Mesothelial cell of epicardium (in vitro differentiated cells): ENCODE data around the gene RPL34. TPM values are rescaled to one million over a fixed set of nuclear protein-coding genes. Genes with fewer than 3 reads are reported as not detected.
"Not testable (repeated sequence)": the region's sequence is repeated elsewhere in the genome, so short reads cannot be mapped to it uniquely, and the experiment has no call there.

Experiments
- DNase-seq, 2 experiments: peaks; one replicate each; pipeline ENCODE4 v3.0.0; 2021; ENCODE audit warnings: low spot score in 2 of 2; ENCODE audit not compliant: unreplicated experiment in 2 of 2
- H3K27ac Mint-ChIP-seq: 2 replicates; pipeline ENCODE4 v1.8.0; 2021; ENCODE audit warnings: mixed read lengths
- H3K27me3 Mint-ChIP-seq: 2 replicates; pipeline ENCODE4 v1.8.0; 2021; ENCODE audit warnings: low read depth, mixed read lengths
- H3K36me3 Mint-ChIP-seq: 2 replicates; pipeline ENCODE4 v1.8.0; 2021; ENCODE audit warnings: mixed read lengths
- H3K4me1 Mint-ChIP-seq: 2 replicates; pipeline ENCODE4 v1.8.0; 2021; ENCODE audit warnings: mixed read lengths
- H3K4me3 Mint-ChIP-seq: 2 replicates; pipeline ENCODE4 v1.8.0; 2021; ENCODE audit warnings: mild to moderate bottlenecking, moderate library complexity, mixed read lengths
- H3K9me3 Mint-ChIP-seq: 2 replicates; pipeline ENCODE4 v1.8.0; 2021; ENCODE audit warnings: mixed read lengths
- CTCF ChIP-seq: fragments of 200-600 bp; sonication (generic); IDR thresholded peaks from one replicate; pipeline ENCODE4 v1.5.0; 2021; ENCODE audit warnings: antibody characterized with exemption; ENCODE audit not compliant: unreplicated experiment
- total RNA-seq: library from RNA; stranded (reverse); gene quantifications from 3 replicates; pipeline ENCODE4 v1.2.1, GENCODE V29; 2021

The RPL34 gene
- total RNA-seq, 1 donor from 2014 or later = 1,479 TPM

DNA sequence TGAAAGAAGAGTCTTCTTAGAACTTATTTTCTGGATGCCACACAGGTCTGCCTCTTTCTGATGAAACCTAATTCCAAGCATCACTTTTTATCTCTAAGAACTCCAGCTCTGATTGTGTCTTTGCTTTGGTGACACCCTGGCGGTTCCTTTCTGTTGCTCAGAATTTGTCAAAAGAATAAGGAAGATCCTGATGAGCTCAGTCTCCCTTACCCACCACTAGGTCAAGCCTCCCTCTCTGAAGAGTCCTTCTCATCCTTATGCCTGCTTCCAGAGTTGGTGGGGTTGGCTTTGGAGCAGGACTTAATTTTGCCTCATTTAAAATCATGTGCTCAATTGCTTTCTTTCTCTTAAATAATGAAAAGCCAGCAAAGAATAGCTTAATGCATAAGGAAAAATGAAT lies 31.5 kb upstream of the RPL34 start:
- no peak overlapping the region for H3K27ac Mint-ChIP-seq
- DNase-seq = no peak
- H3K4me3 Mint-ChIP-seq = no peak overlapping the region
- peaks cover 3% of the 10 kb centered on the region for H3K9me3 Mint-ChIP-seq
- peaks cover 4% of the 10 kb centered on the region for H3K36me3 Mint-ChIP-seq
- peaks cover 23% of the 10 kb centered on the region for H3K4me1 Mint-ChIP-seq
- TF ChIP-seq CTCF = no peak
- no peaks in the 10 kb centered on the region for H3K27me3 Mint-ChIP-seq

- Mint-ChIP-seq H3K36me3 (peaks cover 5% of the 10 kb centered on the region), H3K27me3 (no peaks in the 10 kb centered on the region), H3K27ac (no peak overlapping the region), H3K4me1 (peaks cover 23% of the 10 kb centered on the region), H3K9me3 (peaks cover 7% of the 10 kb centered on the region), H3K4me3 (no peak overlapping the region)
- TF ChIP-seq CTCF = no peak
- no peak for DNase-seq
Measured at GRCh38 chr4:108589961-108590360, 30.4 kb upstream of the RPL34 start.

DNA sequence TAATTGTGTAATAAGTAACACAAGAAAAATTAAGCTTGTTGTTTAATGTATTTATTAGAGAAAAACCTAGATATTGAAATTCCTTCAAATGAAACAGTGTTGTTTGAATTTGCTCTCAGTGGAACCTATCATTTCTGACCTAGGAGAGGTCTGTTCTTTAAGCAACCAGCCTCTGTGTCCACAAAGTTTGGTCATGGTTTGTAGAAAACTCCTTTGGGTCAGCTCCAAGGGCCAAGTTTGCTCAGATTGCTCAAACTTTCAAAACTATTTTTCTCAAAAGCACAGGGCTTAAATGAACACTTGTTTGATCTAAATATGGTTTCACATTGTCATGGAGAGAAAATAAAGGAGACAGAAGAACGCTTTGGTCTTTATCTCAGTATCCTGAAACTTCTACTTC lies 29.6 kb upstream of the RPL34 start:
- peaks cover 23% of the 10 kb centered on the region for H3K4me1 Mint-ChIP-seq
- H3K9me3 Mint-ChIP-seq = peaks cover 9% of the 10 kb centered on the region
- H3K4me3 Mint-ChIP-seq = no peak overlapping the region
- DNase-seq = no peak
- TF ChIP-seq CTCF = no peak
- H3K27me3 Mint-ChIP-seq = no peaks in the 10 kb centered on the region
- no peak overlapping the region for H3K27ac Mint-ChIP-seq
- H3K36me3 Mint-ChIP-seq = peaks cover 5% of the 10 kb centered on the region

- peak overlapping the region; percentile 50 for H3K27ac Mint-ChIP-seq
- no peak overlapping the region for H3K4me3 Mint-ChIP-seq
- TF ChIP-seq CTCF = no peak
- H3K36me3 Mint-ChIP-seq = peaks cover 5% of the 10 kb centered on the region
- DNase-seq = no peak
- peaks cover 12% of the 10 kb centered on the region for H3K9me3 Mint-ChIP-seq
- H3K27me3 Mint-ChIP-seq = no peaks in the 10 kb centered on the region
- H3K4me1 Mint-ChIP-seq = peaks cover 17% of the 10 kb centered on the region
Measured at GRCh38 chr4:108592674-108592986, 27.7 kb upstream of the RPL34 start.

DNA sequence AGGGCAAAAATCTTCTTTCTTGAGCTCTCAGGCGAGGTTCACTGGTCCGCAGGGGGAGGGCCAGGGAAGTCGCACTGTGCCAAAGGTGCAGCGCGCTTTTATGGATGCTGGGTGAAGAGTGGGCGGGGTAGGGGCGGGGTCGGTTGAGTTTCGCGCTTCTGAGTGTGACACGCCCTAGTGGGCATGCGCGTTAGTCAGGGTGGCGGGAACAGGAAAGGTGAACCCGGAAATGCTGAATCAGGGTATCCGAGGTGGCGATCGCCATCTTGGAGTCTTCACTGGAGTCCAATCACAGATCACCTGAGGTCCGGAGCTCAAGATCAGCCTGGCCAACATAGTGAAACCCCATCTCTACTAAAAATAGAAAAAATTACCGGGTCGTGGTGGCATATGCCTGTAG lies 26.1 kb upstream of the RPL34 start:
- not testable (repeated sequence) for H3K36me3 Mint-ChIP-seq, H3K27me3 Mint-ChIP-seq, DNase-seq, H3K4me3 Mint-ChIP-seq, H3K27ac Mint-ChIP-seq
- H3K4me1 Mint-ChIP-seq = peaks cover 17% of the 10 kb centered on the region
- H3K9me3 Mint-ChIP-seq = peaks cover 12% of the 10 kb centered on the region

DNA sequence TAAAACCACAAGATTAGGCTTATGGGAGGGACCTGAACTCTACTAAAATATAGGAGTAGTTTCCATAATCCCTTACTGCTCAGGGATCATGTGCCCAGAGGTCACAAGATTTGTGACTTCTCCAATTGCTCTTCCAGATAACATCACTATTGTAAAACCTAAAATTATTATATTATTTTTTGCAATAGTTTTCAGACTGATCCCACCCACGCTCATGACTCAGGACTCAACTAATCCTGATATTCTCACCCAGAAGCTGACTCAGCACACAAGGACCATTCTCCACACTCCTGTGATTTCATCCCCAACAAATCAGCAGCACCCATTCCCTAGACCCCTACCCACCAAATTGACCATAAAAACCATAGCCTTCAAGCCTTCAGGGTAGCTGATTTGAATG lies 24.0 kb upstream of the RPL34 start:
- Mint-ChIP-seq H3K36me3 (peaks cover 5% of the 10 kb centered on the region), H3K4me3 (no peak overlapping the region), H3K27me3 (no peaks in the 10 kb centered on the region), H3K27ac (no peak overlapping the region), H3K4me1 (peaks cover 11% of the 10 kb centered on the region), H3K9me3 (peaks cover 12% of the 10 kb centered on the region)
- TF ChIP-seq CTCF = no peak
- no peak for DNase-seq
